SK-N-SH (cell line): ENCODE results near the gene SLC16A5.

Source experiments
- EZH2phosphoT487 ChIP-seq: fragments of 200-600 bp; sonication (generic); IDR thresholded peaks from 2 replicates; pipeline ENCODE4 v1.6.1; 2017; ENCODE audit warnings: low read depth, mixed run types, mild to moderate bottlenecking, antibody characterized with exemption, moderate library complexity, borderline replicate concordance
- GABPA ChIP-seq: IDR thresholded peaks from 2 replicates; pipeline ENCODE4 v1.4.0; 2012; ENCODE audit warnings: low read depth, mild to moderate bottlenecking
- JUND ChIP-seq: IDR thresholded peaks from 2 replicates; pipeline ENCODE4 v1.4.0; 2012
- MAX ChIP-seq: IDR thresholded peaks from 2 replicates; pipeline ENCODE4 v1.4.0; 2012; ENCODE audit warnings: low read depth
- MXI1 ChIP-seq: IDR thresholded peaks from 2 replicates; pipeline ENCODE4 v1.6.1; 2012; ENCODE audit warnings: mild to moderate bottlenecking, low read depth, low read length, improper control_type of control experiment
- REST ChIP-seq: IDR thresholded peaks from 2 replicates; pipeline ENCODE4 v1.6.1; 2012; ENCODE audit warnings: mild to moderate bottlenecking, low read depth, low read length, moderate library complexity
- ZBTB33 ChIP-seq: IDR thresholded peaks from 2 replicates; pipeline ENCODE4 v1.4.0; 2012; ENCODE audit warnings: low read depth, borderline replicate concordance
- TF ChIP-seq, protein P1 (sequence below): fragments of 200-600 bp; sonication (generic); IDR thresholded peaks from 2 replicates; pipeline ENCODE4 v1.6.1; 2017; ENCODE audit warnings: antibody characterized with exemption, mild to moderate bottlenecking, moderate library complexity

DNA sequence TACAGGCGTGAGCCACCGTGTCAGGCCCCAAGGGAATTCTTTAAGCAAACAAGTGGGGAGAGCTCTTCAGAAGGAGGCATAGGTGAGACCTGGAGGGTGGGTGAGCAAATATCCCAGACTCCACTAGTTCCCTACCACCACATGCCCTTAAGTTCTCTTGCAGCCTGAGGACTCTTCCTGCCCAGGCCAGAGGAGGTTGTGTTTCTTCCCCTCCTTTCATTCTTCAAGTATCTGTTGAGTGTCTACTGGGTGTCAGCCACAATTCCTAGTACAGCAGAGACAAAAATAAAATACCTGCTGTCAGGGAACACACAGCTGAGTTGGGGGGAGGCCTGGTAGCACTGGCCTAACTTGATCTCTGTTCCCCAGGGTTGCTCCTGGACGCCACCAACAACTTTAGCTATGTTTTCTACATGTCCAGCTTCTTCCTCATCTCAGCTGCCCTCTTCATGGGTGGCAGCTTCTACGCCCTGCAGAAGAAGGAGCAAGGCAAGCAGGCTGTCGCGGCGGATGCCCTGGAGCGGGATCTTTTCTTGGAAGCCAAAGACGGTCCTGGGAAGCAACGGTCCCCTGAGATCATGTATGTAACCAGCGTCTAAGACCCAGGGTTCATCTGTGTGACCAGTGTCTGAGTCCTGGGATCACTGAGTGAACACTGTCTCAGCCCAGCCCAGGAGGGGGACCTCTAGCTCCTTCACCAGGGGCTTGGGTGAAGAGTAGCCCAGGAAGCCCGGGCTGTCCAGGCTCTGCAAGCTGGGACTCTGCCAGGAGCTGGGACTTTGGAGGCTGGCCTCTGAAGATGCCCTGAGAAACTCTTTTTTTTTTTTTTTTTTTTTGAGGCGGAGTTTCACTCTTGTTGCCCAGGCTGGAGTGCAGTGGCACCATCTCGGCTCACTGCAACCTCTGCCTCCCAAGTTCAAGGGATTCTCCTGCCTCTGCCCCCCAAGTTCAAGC is 16.1 kb downstream of the SLC16A5 start:
- TF ChIP-seq, protein P1, sequence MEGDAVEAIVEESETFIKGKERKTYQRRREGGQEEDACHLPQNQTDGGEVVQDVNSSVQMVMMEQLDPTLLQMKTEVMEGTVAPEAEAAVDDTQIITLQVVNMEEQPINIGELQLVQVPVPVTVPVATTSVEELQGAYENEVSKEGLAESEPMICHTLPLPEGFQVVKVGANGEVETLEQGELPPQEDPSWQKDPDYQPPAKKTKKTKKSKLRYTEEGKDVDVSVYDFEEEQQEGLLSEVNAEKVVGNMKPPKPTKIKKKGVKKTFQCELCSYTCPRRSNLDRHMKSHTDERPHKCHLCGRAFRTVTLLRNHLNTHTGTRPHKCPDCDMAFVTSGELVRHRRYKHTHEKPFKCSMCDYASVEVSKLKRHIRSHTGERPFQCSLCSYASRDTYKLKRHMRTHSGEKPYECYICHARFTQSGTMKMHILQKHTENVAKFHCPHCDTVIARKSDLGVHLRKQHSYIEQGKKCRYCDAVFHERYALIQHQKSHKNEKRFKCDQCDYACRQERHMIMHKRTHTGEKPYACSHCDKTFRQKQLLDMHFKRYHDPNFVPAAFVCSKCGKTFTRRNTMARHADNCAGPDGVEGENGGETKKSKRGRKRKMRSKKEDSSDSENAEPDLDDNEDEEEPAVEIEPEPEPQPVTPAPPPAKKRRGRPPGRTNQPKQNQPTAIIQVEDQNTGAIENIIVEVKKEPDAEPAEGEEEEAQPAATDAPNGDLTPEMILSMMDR: no peak
- TF ChIP-seq JUND: no peak
- TF ChIP-seq EZH2phosphoT487: no peak
- TF ChIP-seq GABPA: no peak
- no peak for TF ChIP-seq ZBTB33
- TF ChIP-seq MXI1: no peak
- no peak for TF ChIP-seq REST
- TF ChIP-seq MAX: no peak
